Measurements from ENCODE around the gene NPLOC4.

- TF ChIP-seq CTCF (IDR thresholded peaks at IDR 0.05) (no peak), ZFX (IDR thresholded peaks at IDR 0.05; ENCODE audit: borderline replicate concordance) (no peak)
These were observed 68.5 kb downstream of the NPLOC4 start for GRCh38 chr17:81568416-81568815.

All from 22Rv1 (cell line).